ENCODE results near the gene CEP290. TPM values are rescaled to one million over a fixed set of nuclear protein-coding genes. Genes with fewer than 3 reads are reported as not detected.

CEP290 gene
- total and polyA plus RNA-seq, 10 of the 15 experiments (the other 5 are each of a cell fraction or from before 2014, with no cell fraction given), result 4.8 to 15.7 (median 10.7) TPM

GRCh38 chr12:88001327-88001726, 140.6 kb downstream of the CEP290 start:
- in situ Hi-C loops (cut with MboI) (no loop called here), intact Hi-C loops (cut with micrococcal nuclease; ENCODE audit: unreplicated experiment) (no loop called here)
- Histone ChIP-seq H3K4me1 (ENCODE audit: control insufficient read depth, insufficient read depth, low read length) (no peaks in the 10 kb centered on the region), H3K4me2 (ENCODE audit: control insufficient read depth, insufficient read depth) (no peak overlapping the region), H3K79me2 (ENCODE audit: control insufficient read depth, insufficient read depth, low read length) (no peaks in the 10 kb centered on the region), H3K9me3 (replicated peaks; ENCODE audit: control insufficient read depth, insufficient read depth, low read length) (no peaks in the 10 kb centered on the region), H3K4me3 (no peak overlapping the region), H3K36me3 (ENCODE audit: control insufficient read depth in 2 of 2, insufficient read depth in 2 of 2, low read length in 1 of 2) (no peaks in the 10 kb centered on the region), H3K27me3 (replicated peaks in 1 of 2; ENCODE audit: control insufficient read depth in 2 of 2, insufficient read depth in 2 of 2, low read length in 1 of 2) (no peaks in the 10 kb centered on the region), H3K9ac (ENCODE audit: control insufficient read depth, insufficient read depth, low read length) (no peak overlapping the region), H4K20me1 (ENCODE audit: control insufficient read depth, insufficient read depth) (no peaks in the 10 kb centered on the region), H3K27ac (ENCODE audit: control insufficient read depth, insufficient read depth) (no peak overlapping the region), H2AFZ (ENCODE audit: control insufficient read depth, low read depth, low read length) (no peak overlapping the region)
- DNase-seq (ENCODE audit: low read depth, low spot score) (no peak), FAIRE-seq (no peak), ATAC-seq (no peak)
- BruUV-seq (replicated peaks), result no TSS peak
- POLR2A ChIA-PET, result no interaction called here
- SMC1A ChIA-PET (ENCODE audit: uncharacterized antibody, unreplicated experiment), result no interaction called here
- TF ChIP-seq USF1 (IDR thresholded peaks at IDR 0.05; ENCODE audit: borderline replicate concordance, extremely low read length, insufficient read depth, low read depth, low read length) (no peak), CBFB (IDR thresholded peaks at IDR 0.05; ENCODE audit: low read depth) (no peak), CHD2 (IDR thresholded peaks at IDR 0.05; ENCODE audit: borderline replicate concordance, low read depth, low read length) (no peak), YY1 (IDR thresholded peaks at IDR 0.05; ENCODE audit: low read depth, low read length) (no peak), ZBED1 (IDR thresholded peaks at IDR 0.05; ENCODE audit: borderline replicate concordance) (no peak), PAX5 (IDR thresholded peaks at IDR 0.05; ENCODE audit: borderline replicate concordance, low read depth, low read length) (no peak), TARDBP (IDR thresholded peaks at IDR 0.05; ENCODE audit: borderline replicate concordance) (no peak), JUND (IDR thresholded peaks at IDR 0.05; ENCODE audit: low read depth, low read length) (no peak), MTA3 (IDR thresholded peaks at IDR 0.05; ENCODE audit: borderline replicate concordance, low read length) (no peak)
- TF ChIP-seq, protein P1, sequence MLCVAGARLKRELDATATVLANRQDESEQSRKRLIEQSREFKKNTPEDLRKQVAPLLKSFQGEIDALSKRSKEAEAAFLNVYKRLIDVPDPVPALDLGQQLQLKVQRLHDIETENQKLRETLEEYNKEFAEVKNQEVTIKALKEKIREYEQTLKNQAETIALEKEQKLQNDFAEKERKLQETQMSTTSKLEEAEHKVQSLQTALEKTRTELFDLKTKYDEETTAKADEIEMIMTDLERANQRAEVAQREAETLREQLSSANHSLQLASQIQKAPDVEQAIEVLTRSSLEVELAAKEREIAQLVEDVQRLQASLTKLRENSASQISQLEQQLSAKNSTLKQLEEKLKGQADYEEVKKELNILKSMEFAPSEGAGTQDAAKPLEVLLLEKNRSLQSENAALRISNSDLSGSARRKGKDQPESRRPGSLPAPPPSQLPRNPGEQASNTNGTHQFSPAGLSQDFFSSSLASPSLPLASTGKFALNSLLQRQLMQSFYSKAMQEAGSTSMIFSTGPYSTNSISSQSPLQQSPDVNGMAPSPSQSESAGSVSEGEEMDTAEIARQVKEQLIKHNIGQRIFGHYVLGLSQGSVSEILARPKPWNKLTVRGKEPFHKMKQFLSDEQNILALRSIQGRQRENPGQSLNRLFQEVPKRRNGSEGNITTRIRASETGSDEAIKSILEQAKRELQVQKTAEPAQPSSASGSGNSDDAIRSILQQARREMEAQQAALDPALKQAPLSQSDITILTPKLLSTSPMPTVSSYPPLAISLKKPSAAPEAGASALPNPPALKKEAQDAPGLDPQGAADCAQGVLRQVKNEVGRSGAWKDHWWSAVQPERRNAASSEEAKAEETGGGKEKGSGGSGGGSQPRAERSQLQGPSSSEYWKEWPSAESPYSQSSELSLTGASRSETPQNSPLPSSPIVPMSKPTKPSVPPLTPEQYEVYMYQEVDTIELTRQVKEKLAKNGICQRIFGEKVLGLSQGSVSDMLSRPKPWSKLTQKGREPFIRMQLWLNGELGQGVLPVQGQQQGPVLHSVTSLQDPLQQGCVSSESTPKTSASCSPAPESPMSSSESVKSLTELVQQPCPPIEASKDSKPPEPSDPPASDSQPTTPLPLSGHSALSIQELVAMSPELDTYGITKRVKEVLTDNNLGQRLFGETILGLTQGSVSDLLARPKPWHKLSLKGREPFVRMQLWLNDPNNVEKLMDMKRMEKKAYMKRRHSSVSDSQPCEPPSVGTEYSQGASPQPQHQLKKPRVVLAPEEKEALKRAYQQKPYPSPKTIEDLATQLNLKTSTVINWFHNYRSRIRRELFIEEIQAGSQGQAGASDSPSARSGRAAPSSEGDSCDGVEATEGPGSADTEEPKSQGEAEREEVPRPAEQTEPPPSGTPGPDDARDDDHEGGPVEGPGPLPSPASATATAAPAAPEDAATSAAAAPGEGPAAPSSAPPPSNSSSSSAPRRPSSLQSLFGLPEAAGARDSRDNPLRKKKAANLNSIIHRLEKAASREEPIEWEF (IDR thresholded peaks at IDR 0.05; ENCODE audit: insufficient replicate concordance, low read depth, low read length), result no peak
- TF ChIP-seq, protein P2, sequence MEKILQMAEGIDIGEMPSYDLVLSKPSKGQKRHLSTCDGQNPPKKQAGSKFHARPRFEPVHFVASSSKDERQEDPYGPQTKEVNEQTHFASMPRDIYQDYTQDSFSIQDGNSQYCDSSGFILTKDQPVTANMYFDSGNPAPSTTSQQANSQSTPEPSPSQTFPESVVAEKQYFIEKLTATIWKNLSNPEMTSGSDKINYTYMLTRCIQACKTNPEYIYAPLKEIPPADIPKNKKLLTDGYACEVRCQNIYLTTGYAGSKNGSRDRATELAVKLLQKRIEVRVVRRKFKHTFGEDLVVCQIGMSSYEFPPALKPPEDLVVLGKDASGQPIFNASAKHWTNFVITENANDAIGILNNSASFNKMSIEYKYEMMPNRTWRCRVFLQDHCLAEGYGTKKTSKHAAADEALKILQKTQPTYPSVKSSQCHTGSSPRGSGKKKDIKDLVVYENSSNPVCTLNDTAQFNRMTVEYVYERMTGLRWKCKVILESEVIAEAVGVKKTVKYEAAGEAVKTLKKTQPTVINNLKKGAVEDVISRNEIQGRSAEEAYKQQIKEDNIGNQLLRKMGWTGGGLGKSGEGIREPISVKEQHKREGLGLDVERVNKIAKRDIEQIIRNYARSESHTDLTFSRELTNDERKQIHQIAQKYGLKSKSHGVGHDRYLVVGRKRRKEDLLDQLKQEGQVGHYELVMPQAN (conservative IDR thresholded peaks at IDR 0.05), result no peak
- RAD21 ChIA-PET (ENCODE audit: unreplicated experiment), result no interaction called here
- CTCF ChIA-PET, result no interaction called here
- WGBS (ENCODE audit: insufficient coverage, insufficient replicate concordance, low lambda C conversion rate, missing lambda C conversion rate), result 28% methylated on average over 2 of the region's 2 CpGs

Data from GM12878 (cell line).